Subcutaneous adipose tissue (tissue), 4 donors: Measurements from ENCODE around the gene CD44. TPM values are rescaled to one million over a fixed set of nuclear protein-coding genes. Genes with fewer than 3 reads are reported as not detected.

Experiments
- total RNA-seq, 4 donors: library from RNA; depleted of rRNA; stranded (reverse); fragments of >200 nt; gene quantifications; one replicate each; pipeline ENCODE4 v1.1.0, GENCODE V29; 2016
- TF ChIP-seq, protein P1 (sequence below): fragments of 450-650 bp; IDR thresholded peaks from one replicate; pipeline ENCODE4 v1.5.1; 2016; ENCODE audit warnings: low read depth, mild to moderate bottlenecking, control low read depth, antibody characterized with exemption, moderate library complexity

The CD44 gene
- total RNA-seq, 4 donors from 2014 or later = 103 to 438 (median 231) TPM

DNA sequence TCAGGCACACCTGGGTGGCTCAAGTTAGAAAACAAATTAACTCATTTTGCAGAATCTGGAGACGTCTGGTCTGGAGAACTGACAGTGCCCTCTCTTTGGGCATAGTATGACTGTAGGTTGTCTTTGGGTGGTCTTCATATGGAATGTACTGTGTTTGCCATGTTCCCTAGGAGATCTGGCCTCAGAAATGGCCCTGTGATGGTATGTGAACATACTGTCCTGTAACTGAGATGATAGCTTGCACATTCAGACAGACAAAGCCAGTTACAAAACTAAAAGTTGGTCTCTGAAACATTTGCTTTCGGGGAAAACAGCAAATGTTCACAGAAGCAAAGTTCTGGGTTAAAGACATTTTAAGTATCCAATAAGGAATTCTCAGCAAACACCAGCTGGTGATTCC is 29.7 kb downstream of the CD44 start:
- TF ChIP-seq, protein P1, sequence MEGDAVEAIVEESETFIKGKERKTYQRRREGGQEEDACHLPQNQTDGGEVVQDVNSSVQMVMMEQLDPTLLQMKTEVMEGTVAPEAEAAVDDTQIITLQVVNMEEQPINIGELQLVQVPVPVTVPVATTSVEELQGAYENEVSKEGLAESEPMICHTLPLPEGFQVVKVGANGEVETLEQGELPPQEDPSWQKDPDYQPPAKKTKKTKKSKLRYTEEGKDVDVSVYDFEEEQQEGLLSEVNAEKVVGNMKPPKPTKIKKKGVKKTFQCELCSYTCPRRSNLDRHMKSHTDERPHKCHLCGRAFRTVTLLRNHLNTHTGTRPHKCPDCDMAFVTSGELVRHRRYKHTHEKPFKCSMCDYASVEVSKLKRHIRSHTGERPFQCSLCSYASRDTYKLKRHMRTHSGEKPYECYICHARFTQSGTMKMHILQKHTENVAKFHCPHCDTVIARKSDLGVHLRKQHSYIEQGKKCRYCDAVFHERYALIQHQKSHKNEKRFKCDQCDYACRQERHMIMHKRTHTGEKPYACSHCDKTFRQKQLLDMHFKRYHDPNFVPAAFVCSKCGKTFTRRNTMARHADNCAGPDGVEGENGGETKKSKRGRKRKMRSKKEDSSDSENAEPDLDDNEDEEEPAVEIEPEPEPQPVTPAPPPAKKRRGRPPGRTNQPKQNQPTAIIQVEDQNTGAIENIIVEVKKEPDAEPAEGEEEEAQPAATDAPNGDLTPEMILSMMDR = no peak

DNA sequence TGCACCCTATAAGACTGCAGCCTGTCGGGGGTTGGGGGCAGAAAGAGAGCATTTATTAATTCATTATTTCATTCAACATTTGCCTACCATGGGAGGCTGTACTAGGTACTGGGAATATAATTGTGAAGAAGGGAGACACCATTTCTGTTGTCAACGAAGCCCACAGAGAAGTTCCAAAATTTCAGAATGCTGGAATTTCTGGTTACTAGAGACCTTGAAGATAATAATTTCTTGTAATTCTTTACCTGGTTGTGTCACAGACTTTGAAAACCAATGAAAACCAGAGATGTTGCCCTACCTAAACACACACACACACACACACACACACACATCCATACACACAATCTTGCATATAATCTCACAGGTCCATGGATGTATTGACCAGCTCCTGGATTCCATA is 30.1 kb downstream of the CD44 start:
- TF ChIP-seq, protein P1 = no peak

DNA sequence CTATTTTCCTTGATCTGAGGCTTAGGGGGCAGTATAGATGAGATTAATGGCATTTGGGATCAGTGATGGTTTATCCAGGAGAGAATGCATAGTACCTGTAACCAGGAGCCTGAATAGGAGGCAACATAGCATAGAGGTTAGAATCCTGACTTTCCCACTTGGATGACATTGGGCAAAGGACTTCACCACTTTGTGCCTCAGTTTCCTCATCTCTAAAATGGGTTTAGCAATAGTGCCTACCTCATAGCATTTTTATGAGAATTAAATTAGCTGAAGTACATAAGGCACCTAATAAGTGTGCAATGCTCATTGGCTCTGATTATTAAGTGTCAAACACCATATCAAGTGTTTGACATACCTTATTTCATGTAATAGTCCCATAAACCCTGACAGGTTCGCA is 30.8 kb downstream of the CD44 start:
- TF ChIP-seq, protein P1 = no peak

DNA sequence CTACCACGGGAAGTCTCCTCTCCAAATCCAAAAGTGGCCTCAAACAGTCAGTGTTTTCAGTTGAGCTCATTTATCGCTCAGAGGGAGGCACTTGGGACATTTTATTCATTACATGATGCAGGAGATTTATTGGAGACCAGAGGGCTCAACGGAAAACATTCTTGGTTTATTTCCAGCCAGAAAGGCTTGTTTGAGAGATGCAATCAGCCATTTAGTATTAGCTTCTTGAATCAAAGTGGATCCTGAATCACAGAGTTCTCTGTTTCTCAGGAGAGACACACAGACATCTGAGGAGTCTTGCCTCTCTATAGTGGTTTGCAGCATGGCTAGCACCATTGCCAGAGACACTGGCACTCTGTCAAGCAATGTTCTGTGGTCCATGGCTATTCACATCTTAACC is 31.5 kb downstream of the CD44 start:
- TF ChIP-seq, protein P1 = no peak

DNA sequence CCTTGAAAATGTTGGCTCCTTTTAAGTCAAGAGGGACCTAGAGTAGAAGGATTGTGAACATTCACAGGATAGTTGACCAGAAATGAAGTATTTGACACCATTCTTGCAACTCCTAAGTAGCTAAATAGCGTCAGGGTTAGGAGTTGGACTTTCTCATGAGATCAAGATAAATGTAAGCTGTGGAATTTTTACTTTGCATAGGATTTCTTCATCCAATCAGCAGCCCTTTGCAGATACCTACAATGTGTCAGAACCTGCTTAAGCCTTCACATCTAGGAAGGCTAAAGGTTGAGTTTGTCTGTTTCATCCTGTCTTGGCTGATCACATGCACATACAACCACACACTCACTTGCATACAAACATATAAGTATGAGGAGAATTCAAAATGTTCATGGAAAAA is 32.3 kb downstream of the CD44 start:
- TF ChIP-seq, protein P1 = no peak

DNA sequence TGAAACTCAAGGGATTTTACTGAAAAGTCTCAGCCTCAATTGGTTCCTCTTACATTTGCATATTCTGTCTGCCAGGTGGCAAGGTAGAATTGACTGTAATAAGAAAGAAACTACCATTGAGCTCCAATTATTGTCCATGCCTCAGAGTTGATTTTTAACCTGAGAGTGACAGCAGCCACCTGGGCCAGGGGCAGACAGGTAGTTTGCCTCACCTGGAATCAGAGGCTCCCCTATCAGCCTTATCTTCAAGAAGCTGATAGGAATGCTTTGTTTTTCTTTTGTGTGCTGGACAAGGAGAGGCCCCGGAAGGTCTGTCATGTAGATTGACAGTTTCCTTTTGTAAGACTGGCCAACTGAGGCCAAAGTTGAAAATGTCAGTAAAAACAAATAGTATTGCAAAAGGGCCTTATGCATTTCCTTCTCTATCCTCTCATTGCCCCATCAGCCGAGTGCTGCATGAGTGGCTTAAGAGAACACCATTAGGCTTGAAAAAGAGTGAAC is 34.1 kb downstream of the CD44 start:
- TF ChIP-seq, protein P1 = no peak

DNA sequence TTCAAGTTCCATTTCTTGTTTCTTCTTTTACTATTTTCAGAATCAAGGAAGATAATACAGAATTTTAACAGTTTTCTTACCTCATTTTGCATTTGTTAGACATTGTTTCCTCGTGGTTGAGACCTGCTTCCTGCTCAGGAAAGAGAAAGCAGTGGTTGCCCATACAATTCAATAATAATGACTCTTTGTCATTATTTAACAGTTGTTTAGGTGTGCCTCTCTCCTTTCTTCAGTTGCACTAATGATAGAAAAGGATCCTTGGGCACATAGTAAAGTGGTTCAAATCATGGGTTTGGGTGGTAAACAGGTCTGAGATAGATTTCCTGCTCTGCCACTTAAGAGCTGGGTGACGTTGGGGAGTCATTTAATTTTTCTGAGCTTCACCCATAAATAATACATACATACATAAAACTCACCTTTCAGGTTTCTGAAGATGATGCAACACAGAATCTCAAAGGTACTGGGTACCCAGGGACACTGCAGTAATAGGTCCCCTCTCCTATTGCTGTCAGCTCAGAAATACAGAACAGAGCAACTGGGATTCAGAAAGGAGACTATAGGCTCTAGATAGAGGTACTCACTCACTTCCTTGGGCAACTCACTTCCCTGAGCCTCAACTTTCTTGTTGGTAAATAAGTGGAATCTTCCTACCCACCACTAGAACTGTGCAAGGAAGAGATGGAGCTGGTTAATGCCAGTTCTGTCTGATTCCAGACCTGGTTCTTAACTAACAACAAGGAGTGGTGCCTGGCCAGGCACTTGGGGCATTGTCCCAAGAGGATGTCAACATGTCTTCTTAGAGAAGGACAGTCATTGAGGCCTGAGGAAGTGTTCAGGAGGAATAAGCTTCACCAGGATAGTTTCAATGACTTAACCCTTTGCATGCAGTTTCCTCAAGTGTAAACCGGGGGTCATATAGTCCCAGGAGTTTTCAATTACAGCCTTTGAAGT is 34.9 kb downstream of the CD44 start:
- TF ChIP-seq, protein P1 = no peak
